GM12878 (cell line): ENCODE results near the gene TMEM150A. TPM values are rescaled to one million over a fixed set of nuclear protein-coding genes. Genes with fewer than 3 reads are reported as not detected.

ENCODE experiments used
- ATAC-seq: fragments of 200-7000 bp; cut with Tn5 transposase; 3 replicates; pipeline ENCODE4 v1.9.1; 2020; ENCODE audit warnings: mild to moderate bottlenecking, moderate library complexity
- BruUV-seq: library from RNA; stranded (reverse); fragments of 400-500 nt; replicated peaks from 2 replicates; lab custom pipeline; 2021; lab: Mats Ljungman, UMichigan
- CTCF ChIA-PET: fragments of 300-600 bp; sonication (Branson Sonifier 250); formaldehyde crosslinking; extraction: SDS; loops from one replicate; lab custom pipeline; 2021; ENCODE audit warnings: inconsistent platforms; lab: Yijun Ruan, JAX
- POLR2A ChIA-PET: fragments of 350-600 bp; formaldehyde crosslinking; extraction: SDS; loops from one replicate; lab custom pipeline; 2021; ENCODE audit warnings: inconsistent platforms; lab: Charles Lee
- RAD21 ChIA-PET: fragments of 300-600 bp; sonication (Branson Sonifier 250); formaldehyde crosslinking; loops from one replicate; lab custom pipeline; 2023; ENCODE audit warnings: antibody characterized with exemption; ENCODE audit not compliant: unreplicated experiment; lab: Charles Lee
- SMC1A ChIA-PET: fragments of 300-600 bp; sonication (Branson Sonifier 250); formaldehyde crosslinking; loops from one replicate; lab custom pipeline; 2023; ENCODE audit not compliant: unreplicated experiment, uncharacterized antibody; lab: Charles Lee
- DNase-seq: peaks from one replicate; pipeline ENCODE4 v3.0.0-alpha.2; 2011; ENCODE audit warnings: low read depth, low spot score
- FAIRE-seq: peaks from 3 replicates; lab custom pipeline; 2011; peaks lifted over from hg19 to GRCh38; lab: Jason Lieb, UNC
- H2AFZ ChIP-seq: 2 replicates; pipeline ENCODE4 v1.6.0; 2011; ENCODE audit warnings: low read depth, low read length, control low read depth; ENCODE audit not compliant: control insufficient read depth
- H3K27ac ChIP-seq: 2 replicates; pipeline ENCODE4 v1.5.1; 2011; ENCODE audit warnings: control low read depth; ENCODE audit not compliant: control insufficient read depth, insufficient read depth
- H3K27me3 ChIP-seq, 2 experiments: replicated peaks in 1 of 2; 2 replicates each; pipeline versions ENCODE4 v1.6.0 to v1.6.1; 2011; ENCODE audit warnings: low read length in 1 of 2; ENCODE audit not compliant: control insufficient read depth in 2 of 2, insufficient read depth in 2 of 2
- H3K36me3 ChIP-seq, 2 experiments: 2 replicates each; pipeline ENCODE4 v1.5.1; 2011; ENCODE audit warnings: low read length in 1 of 2; ENCODE audit not compliant: control insufficient read depth in 2 of 2, insufficient read depth in 2 of 2
- H3K4me1 ChIP-seq: 2 replicates; pipeline ENCODE4 v1.6.1; 2011; ENCODE audit warnings: mild to moderate bottlenecking, low read length, moderate library complexity, mixed read lengths; ENCODE audit not compliant: control insufficient read depth, insufficient read depth
- H3K4me2 ChIP-seq: 2 replicates; pipeline ENCODE4 v1.6.0; 2011; ENCODE audit warnings: control low read depth; ENCODE audit not compliant: control insufficient read depth, insufficient read depth
- H3K4me3 ChIP-seq: fragments of 200-600 bp; sonication (generic); 2 replicates; pipeline ENCODE4 v1.5.1; 2016
- H3K79me2 ChIP-seq: 2 replicates; pipeline ENCODE4 v1.6.0; 2011; ENCODE audit warnings: low read length; ENCODE audit not compliant: control insufficient read depth, insufficient read depth
- H3K9ac ChIP-seq: 2 replicates; pipeline ENCODE4 v1.8.0; 2011; ENCODE audit warnings: low read length, control low read depth, mixed read lengths; ENCODE audit not compliant: control insufficient read depth, insufficient read depth
- H3K9me3 ChIP-seq: replicated peaks from 3 replicates; pipeline ENCODE4 v1.5.1; 2011; ENCODE audit warnings: mild to moderate bottlenecking, low read length; ENCODE audit not compliant: control insufficient read depth, insufficient read depth
- H4K20me1 ChIP-seq: 2 replicates; pipeline ENCODE4 v1.6.0; 2011; ENCODE audit not compliant: control insufficient read depth, insufficient read depth
- BACH1 ChIP-seq: fragments of 450-650 bp; IDR thresholded peaks from 2 replicates; pipeline ENCODE4 v1.6.1; 2017; ENCODE audit warnings: mild to moderate bottlenecking, borderline replicate concordance
- BCL11A ChIP-seq: IDR thresholded peaks from 2 replicates; pipeline ENCODE4 v1.6.1; 2011; ENCODE audit warnings: low read depth, low read length
- CHD1 ChIP-seq: IDR thresholded peaks from 2 replicates; pipeline ENCODE4 v1.6.1; 2012; ENCODE audit warnings: low read depth, low read length, improper control_type of control experiment
- CREM ChIP-seq: IDR thresholded peaks from 2 replicates; pipeline ENCODE4 v1.6.1; 2014; ENCODE audit warnings: antibody characterized with exemption, low read depth
- DPF2 ChIP-seq: fragments of 450-650 bp; IDR thresholded peaks from 2 replicates; pipeline ENCODE4 v1.6.1; 2017; ENCODE audit warnings: mild to moderate bottlenecking
- HDAC6 ChIP-seq: fragments of 200-600 bp; sonication (generic); IDR thresholded peaks from one replicate; pipeline ENCODE4 v1.8.0; 2017; ENCODE audit warnings: antibody characterized with exemption; ENCODE audit not compliant: unreplicated experiment
- MYB ChIP-seq: fragments of 150-350 bp; IDR thresholded peaks from 2 replicates; pipeline ENCODE4 v1.6.1; 2014; ENCODE audit warnings: mild to moderate bottlenecking, low read depth, low read length, borderline replicate concordance
- NFIC ChIP-seq: IDR thresholded peaks from 2 replicates; pipeline ENCODE4 v1.6.1; 2012; ENCODE audit warnings: low read depth, mild to moderate bottlenecking, inconsistent platforms, low read length, moderate library complexity
- RFX5 ChIP-seq: IDR thresholded peaks from 2 replicates; pipeline ENCODE4 v1.6.1; 2011; ENCODE audit warnings: low read depth, low read length, improper control_type of control experiment
- SIX5 ChIP-seq: IDR thresholded peaks from 2 replicates; pipeline ENCODE4 v1.6.1; 2011; ENCODE audit warnings: mild to moderate bottlenecking, low read depth, low read length, moderate library complexity; ENCODE audit not compliant: severe bottlenecking
- TCF3 ChIP-seq: IDR thresholded peaks from 2 replicates; pipeline ENCODE4 v1.6.1; 2012; ENCODE audit warnings: low read depth, mild to moderate bottlenecking, low read length, borderline replicate concordance; ENCODE audit not compliant: insufficient read depth
- YBX1 ChIP-seq: fragments of 450-650 bp; IDR thresholded peaks from 2 replicates; pipeline ENCODE4 v1.6.1; 2016; ENCODE audit warnings: antibody characterized with exemption
- WGBS: methylation state at CpG from one replicate; pipeline ENCODE4 v1.1.6; 2016; ENCODE audit warnings: low lambda C conversion rate; ENCODE audit not compliant: insufficient replicate concordance, insufficient coverage; ENCODE audit errors: missing lambda C conversion rate; 5-methylcytosine and 5-hydroxymethylcytosine counted together
- in situ Hi-C: fragments of 300-500 bp; cut with MboI; formaldehyde crosslinking; loops from 9 replicates; pipeline ENCODE4 v1.14.3; 2018; ENCODE audit warnings: mixed read lengths
- intact Hi-C: fragments of 100-400 bp; cut with micrococcal nuclease; formaldehyde crosslinking; loops from one replicate; pipeline ENCODE4 v1.14.2; 2022; ENCODE audit not compliant: unreplicated experiment
- polyA plus RNA-seq, 11 experiments: library from polyadenylated mRNA; depleted of rRNA in 4 of 11; unstranded in 6 of 11; stranded (reverse) in 5 of 11; fragments of >200 nt; fragmentation: Nextera tagmentation in 4 of 11; fragmentation: Illumina TruSeq in 1 of 11; extraction: Ambion mirVana in 4 of 11; extraction: Trizol in 1 of 11; gene quantifications; 1 replicate in 1 of 11; 2 replicates in 10 of 11; pipeline versions ENCODE4 v1.2.1 to v1.2.3, GENCODE V29; 2011 to 2016; ENCODE audit warnings: inconsistent platforms in 2 of 11, missing spikeins in 2 of 11, low read depth in 1 of 11
- total RNA-seq, 4 experiments: library from RNA; depleted of rRNA in 3 of 4; stranded (reverse); fragments of >200 nt in 3 of 4; fragmentation: Illumina TruSeq in 1 of 4; extraction: Trizol in 1 of 4; gene quantifications; 2 replicates each; pipeline versions ENCODE4 v1.2.1 to v1.2.3, GENCODE V29; 2013 to 2021
- TF ChIP-seq, protein P1 (sequence below): IDR thresholded peaks from 2 replicates; pipeline ENCODE4 v1.6.1; 2011; ENCODE audit warnings: low read depth, low read length, improper control_type of control experiment, borderline replicate concordance
- TF ChIP-seq, protein P2 (sequence below): fragments of 450-650 bp; IDR thresholded peaks from 2 replicates; pipeline ENCODE4 v1.6.1; 2017; ENCODE audit warnings: antibody characterized with exemption, mild to moderate bottlenecking, moderate library complexity
- TF ChIP-seq, protein P3 (sequence below): IDR thresholded peaks from 2 replicates; pipeline ENCODE4 v1.6.1; 2011; ENCODE audit warnings: low read depth, mild to moderate bottlenecking, low read length, moderate library complexity, borderline replicate concordance; ENCODE audit errors: extremely low read depth

Gene TMEM150A
- total and polyA plus RNA-seq, 10 of the 15 experiments (the other 5 are each of a cell fraction or from before 2014, with no cell fraction given) = 0.45 to 4.4 (median 2.6) TPM

DNA sequence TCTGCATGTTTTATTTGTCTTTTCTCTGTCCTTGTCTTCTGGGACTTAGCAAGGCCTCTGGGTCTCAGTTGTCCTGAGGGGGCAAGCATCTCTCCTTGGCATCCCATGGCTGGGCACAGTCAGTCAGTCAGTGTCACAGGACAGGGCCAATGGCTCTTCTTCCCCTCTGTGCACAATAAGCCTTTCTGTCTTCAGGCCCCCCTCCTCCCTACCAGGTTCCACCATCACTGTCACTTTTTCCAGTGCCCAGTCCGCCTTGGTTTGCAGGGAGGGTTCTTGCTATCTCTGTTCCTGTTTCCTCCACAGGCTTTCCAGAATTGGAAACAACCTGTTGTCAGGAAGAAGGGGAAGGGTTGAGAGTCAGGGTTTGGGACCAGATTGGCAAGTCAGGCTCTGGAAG is 20.0 kb downstream of the TMEM150A start:
- no peak for ATAC-seq
- SMC1A ChIA-PET = interaction anchor here (1.4 kb wide), 1 partner anchor 12 kb away, joined by 6 read pairs; no protein-coding TSS in a partner anchor

DNA sequence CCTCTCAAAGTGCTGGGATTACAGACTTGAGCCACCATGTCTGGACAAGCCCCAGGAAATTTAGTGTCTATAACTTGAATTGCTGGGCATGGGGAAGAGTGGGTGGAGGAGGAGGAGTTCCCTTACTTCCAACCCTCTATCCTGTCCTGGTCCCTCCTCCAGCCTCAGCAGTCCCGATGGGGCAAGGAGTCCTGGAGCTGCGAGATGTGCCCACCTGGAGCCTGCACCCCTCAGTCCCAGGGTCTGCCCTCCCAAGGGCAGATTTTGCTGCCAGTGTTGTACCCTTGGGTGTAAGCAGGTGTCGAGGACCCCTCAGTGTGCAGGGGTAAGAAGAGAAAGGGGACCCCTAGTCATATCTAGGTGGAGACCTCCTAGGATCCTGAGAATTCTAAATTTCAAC is 22.3 kb downstream of the TMEM150A start:
- H3K27me3 ChIP-seq = no peaks in the 10 kb centered on the region
- no peak overlapping the region for H2AFZ ChIP-seq
- peaks cover 0 to 6% of the 10 kb centered on the region in 2 experiments; a peak in 2 of 4 replicates for H3K36me3 ChIP-seq
- DNase-seq = no peak
- CTCF ChIA-PET = interaction anchor here (1.1 kb wide), 1 partner anchor 16 kb away, joined by 4 read pairs; the partner anchor contains the start of gene RNF181
- no peak for FAIRE-seq
- H3K9ac ChIP-seq = peak overlapping the region; percentile 7; the same call in 1 of the 2 replicates
- peak overlapping the region; percentile 77; the same call in 1 of the 2 replicates for H3K4me3 ChIP-seq
- H3K4me1 ChIP-seq = peaks cover 27% of the 10 kb centered on the region
- in situ Hi-C loops (no loop called here), intact Hi-C loops (no loop called here)
- H4K20me1 ChIP-seq = no peaks in the 10 kb centered on the region
- ATAC-seq = no peak
- POLR2A ChIA-PET = interaction anchor here (0.7 to 4.6 kb wide), 4 partner anchors 15 to 41 kb away, joined by 3 to 57 read pairs (median 8); partner anchors contain the start of genes GGCX, MAT2A, RNF181 and USP39
- RAD21 ChIA-PET = interaction anchor here (1.1 to 1.2 kb wide), 2 partner anchors 28 to 226 kb away, joined by 3 read pairs; partner anchors contain the start of genes ELMOD3 and RETSAT
- peak overlapping the region; percentile 77 for H3K27ac ChIP-seq
- no TSS peak for BruUV-seq
- no peaks in the 10 kb centered on the region for H3K9me3 ChIP-seq
- WGBS = 96% methylated on average over 3 of the region's 3 CpGs
- H3K79me2 ChIP-seq = peaks cover 26% of the 10 kb centered on the region
- peak overlapping the region; percentile 85; the same call in 1 of the 2 replicates for H3K4me2 ChIP-seq
- SMC1A ChIA-PET = interaction anchor here (1.1 to 4.4 kb wide), 3 partner anchors 12 to 40 kb away, joined by 4 to 20 read pairs (median 8); partner anchors contain the start of gene RNF181
- TF ChIP-seq CREM = no peak
- TF ChIP-seq CHD1 = no peak
- TF ChIP-seq BCL11A = no peak
- TF ChIP-seq, protein P1, sequence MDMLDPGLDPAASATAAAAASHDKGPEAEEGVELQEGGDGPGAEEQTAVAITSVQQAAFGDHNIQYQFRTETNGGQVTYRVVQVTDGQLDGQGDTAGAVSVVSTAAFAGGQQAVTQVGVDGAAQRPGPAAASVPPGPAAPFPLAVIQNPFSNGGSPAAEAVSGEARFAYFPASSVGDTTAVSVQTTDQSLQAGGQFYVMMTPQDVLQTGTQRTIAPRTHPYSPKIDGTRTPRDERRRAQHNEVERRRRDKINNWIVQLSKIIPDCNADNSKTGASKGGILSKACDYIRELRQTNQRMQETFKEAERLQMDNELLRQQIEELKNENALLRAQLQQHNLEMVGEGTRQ = no peak
- TF ChIP-seq YBX1 = no peak
- no peak for TF ChIP-seq RFX5
- TF ChIP-seq, protein P2, sequence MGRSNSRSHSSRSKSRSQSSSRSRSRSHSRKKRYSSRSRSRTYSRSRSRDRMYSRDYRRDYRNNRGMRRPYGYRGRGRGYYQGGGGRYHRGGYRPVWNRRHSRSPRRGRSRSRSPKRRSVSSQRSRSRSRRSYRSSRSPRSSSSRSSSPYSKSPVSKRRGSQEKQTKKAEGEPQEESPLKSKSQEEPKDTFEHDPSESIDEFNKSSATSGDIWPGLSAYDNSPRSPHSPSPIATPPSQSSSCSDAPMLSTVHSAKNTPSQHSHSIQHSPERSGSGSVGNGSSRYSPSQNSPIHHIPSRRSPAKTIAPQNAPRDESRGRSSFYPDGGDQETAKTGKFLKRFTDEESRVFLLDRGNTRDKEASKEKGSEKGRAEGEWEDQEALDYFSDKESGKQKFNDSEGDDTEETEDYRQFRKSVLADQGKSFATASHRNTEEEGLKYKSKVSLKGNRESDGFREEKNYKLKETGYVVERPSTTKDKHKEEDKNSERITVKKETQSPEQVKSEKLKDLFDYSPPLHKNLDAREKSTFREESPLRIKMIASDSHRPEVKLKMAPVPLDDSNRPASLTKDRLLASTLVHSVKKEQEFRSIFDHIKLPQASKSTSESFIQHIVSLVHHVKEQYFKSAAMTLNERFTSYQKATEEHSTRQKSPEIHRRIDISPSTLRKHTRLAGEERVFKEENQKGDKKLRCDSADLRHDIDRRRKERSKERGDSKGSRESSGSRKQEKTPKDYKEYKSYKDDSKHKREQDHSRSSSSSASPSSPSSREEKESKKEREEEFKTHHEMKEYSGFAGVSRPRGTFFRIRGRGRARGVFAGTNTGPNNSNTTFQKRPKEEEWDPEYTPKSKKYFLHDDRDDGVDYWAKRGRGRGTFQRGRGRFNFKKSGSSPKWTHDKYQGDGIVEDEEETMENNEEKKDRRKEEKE = no peak
- no peak for TF ChIP-seq NFIC
- no peak for TF ChIP-seq MYB
- no peak for TF ChIP-seq DPF2

More for the DNA sequence above, 20.0 kb downstream of the TMEM150A start:
- FAIRE-seq (no peak), DNase-seq (no peak)
- Histone ChIP-seq H3K9me3 (no peaks in the 10 kb centered on the region), H3K27ac (no peak overlapping the region), H3K27me3 (no peaks in the 10 kb centered on the region), H2AFZ (no peak overlapping the region), H3K4me2 (no peak overlapping the region), H4K20me1 (no peaks in the 10 kb centered on the region), H3K36me3 (peaks cover 0 to 6% of the 10 kb centered on the region in 2 experiments; a peak in 2 of 4 replicates), H3K4me1 (peaks cover 33% of the 10 kb centered on the region), H3K9ac (no peak overlapping the region), H3K4me3 (no peak overlapping the region), H3K79me2 (peaks cover 26% of the 10 kb centered on the region)
- TF ChIP-seq, protein P3, sequence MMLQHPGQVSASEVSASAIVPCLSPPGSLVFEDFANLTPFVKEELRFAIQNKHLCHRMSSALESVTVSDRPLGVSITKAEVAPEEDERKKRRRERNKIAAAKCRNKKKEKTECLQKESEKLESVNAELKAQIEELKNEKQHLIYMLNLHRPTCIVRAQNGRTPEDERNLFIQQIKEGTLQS = no peak
- TF ChIP-seq TCF3 (no peak), HDAC6 (no peak), SIX5 (no peak), RFX5 (no peak), BACH1 (no peak)
- RAD21 ChIA-PET = no interaction called here
- in situ Hi-C loops = no loop called here
- 88% methylated on average over 1 of the region's 1 CpG for WGBS
- CTCF ChIA-PET = interaction anchor here (0.9 kb wide), 1 partner anchor 125 kb away, joined by 3 read pairs; no protein-coding TSS in a partner anchor
- intact Hi-C loops = no loop called here
- BruUV-seq = no TSS peak
- POLR2A ChIA-PET = no interaction called here
